Left ventricle myocardium superior (tissue), 1 donor: ENCODE results near the gene GYG1. TPM values are rescaled to one million over a fixed set of nuclear protein-coding genes. Genes with fewer than 3 reads are reported as not detected.

Experiments
- ATAC-seq: fragments of 200-7000 bp; cut with Tn5 transposase; one replicate; pipeline ENCODE4 v1.9.1; 2020; ENCODE audit warnings: mild to moderate bottlenecking, moderate library complexity
- DNase-seq: peaks from one replicate; pipeline ENCODE4 v3.0.0-alpha.2; 2020
- intact Hi-C: fragments of 100-400 bp; cut with micrococcal nuclease; formaldehyde crosslinking; loops from one replicate; pipeline ENCODE4 v1.11.0; 2022
- total RNA-seq: library from RNA; stranded (reverse); fragmentation: NEBNext Ultra II Directional; extraction: Animal tissue kit (Norgen Biotek cat#: 25700); gene quantifications from one replicate; pipeline ENCODE4 v1.2.1, GENCODE V29; 2021
- donor health status: DM: no; HTN: yes; CAD: no; lungs with severe emphysema.

The GYG1 gene
- total RNA-seq, 1 donor from 2014 or later, result 179 TPM

GRCh38 chr3:149058602-149059001, 67.3 kb downstream of the GYG1 start:
- intact Hi-C loops, result no loop called here
- DNase-seq (no peak), ATAC-seq (no peak)

GRCh38 chr3:149061776-149062175, 70.4 kb downstream of the GYG1 start:
- intact Hi-C loops, result no loop called here
- no peak for DNase-seq
- no peak for ATAC-seq

- DNase-seq, result no peak
- no peak for ATAC-seq
- intact Hi-C loops, result no loop called here
Measured at GRCh38 chr3:149067883-149068282, 76.5 kb downstream of the GYG1 start.

Other genes with a start within 250 kb of the GYG1 start
- not detected for gene CPB1, start 163.7 kb upstream of the GYG1 start, total RNA-seq
- gene CPA3, start 126.2 kb upstream of the GYG1 start, total RNA-seq, result 2.0 TPM
- 29.0 TPM for gene HLTF, start 95.0 kb downstream of the GYG1 start, total RNA-seq
- 5.8 TPM for gene HPS3, start 138.1 kb downstream of the GYG1 start, total RNA-seq
- 2.2 TPM for gene CP, start 230.3 kb downstream of the GYG1 start, total RNA-seq